Body of pancreas (tissue), 4 donors: ENCODE data around the gene RDH13.

ENCODE experiments used
- POLR2A ChIP-seq, 3 donors: fragments of 450-650 bp; IDR thresholded peaks; one replicate each; pipeline ENCODE4 v1.6.1; 2016; ENCODE audit warnings: antibody characterized with exemption in 3 of 3, mild to moderate bottlenecking in 2 of 3
- TF ChIP-seq, protein P1 (sequence below), 7 experiments: fragments of 450-650 bp in 4 of 7; fragments of 200-600 bp in 3 of 7; sonication (generic) in 3 of 7; IDR thresholded peaks; one replicate each; pipeline ENCODE4 v1.5.1; 2016 to 2019; ENCODE audit warnings: antibody characterized with exemption in 7 of 7

DNA sequence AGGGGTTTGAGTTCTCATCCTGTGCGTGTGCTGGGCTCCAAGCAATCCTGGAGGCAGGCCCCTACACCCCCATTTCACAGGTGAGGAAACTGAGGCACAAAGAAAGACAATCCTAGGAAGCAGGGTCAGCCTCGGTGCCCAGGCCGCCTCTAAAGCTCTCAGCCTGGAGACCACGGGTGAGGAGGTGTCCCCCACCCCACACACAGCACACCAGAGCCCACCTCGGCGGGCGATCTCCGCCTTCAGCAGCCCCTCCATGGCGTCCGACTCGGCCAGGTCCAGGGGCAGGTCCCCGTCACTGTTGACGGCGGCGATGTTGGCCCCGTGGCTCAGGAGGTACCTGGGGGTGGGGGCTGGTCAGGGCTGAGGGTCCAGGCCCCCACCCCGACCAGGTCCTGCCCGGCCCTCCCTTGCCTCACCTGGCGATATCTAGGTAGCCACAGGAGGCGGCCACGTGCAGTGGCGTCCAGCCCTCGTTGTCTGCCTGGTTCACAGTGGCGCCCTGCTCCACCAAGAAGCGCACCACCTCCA lies 49.4 kb upstream of the RDH13 start:
- TF ChIP-seq, protein P1, sequence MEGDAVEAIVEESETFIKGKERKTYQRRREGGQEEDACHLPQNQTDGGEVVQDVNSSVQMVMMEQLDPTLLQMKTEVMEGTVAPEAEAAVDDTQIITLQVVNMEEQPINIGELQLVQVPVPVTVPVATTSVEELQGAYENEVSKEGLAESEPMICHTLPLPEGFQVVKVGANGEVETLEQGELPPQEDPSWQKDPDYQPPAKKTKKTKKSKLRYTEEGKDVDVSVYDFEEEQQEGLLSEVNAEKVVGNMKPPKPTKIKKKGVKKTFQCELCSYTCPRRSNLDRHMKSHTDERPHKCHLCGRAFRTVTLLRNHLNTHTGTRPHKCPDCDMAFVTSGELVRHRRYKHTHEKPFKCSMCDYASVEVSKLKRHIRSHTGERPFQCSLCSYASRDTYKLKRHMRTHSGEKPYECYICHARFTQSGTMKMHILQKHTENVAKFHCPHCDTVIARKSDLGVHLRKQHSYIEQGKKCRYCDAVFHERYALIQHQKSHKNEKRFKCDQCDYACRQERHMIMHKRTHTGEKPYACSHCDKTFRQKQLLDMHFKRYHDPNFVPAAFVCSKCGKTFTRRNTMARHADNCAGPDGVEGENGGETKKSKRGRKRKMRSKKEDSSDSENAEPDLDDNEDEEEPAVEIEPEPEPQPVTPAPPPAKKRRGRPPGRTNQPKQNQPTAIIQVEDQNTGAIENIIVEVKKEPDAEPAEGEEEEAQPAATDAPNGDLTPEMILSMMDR (IDR thresholded peaks at IDR 0.05): no peak
- TF ChIP-seq POLR2A (IDR thresholded peaks at IDR 0.05): no peak
